HG03442 (cell line): ENCODE results near the gene PXDN.

Experiments
- ATAC-seq: cut with Tn5 transposase; IDR thresholded peaks from one replicate; pipeline ENCODE4 v1.9.1; 2021; ENCODE audit warnings: mild to moderate bottlenecking, moderate library complexity; ENCODE audit not compliant: unreplicated experiment

The PXDN gene

GRCh38 chr2:1756456-1756855 is 12.1 kb upstream of the PXDN start:
- ATAC-seq, result no peak

GRCh38 chr2:1755436-1756191 is 11.3 kb upstream of the PXDN start:
- ATAC-seq, result no peak

- no peak for ATAC-seq
Observed at GRCh38 chr2:1754461-1755170, 10.3 kb upstream of the PXDN start.

GRCh38 chr2:1754046-1754445 is 9.7 kb upstream of the PXDN start:
- ATAC-seq, result no peak

GRCh38 chr2:1752751-1753150 is 8.4 kb upstream of the PXDN start:
- no peak for ATAC-seq

- ATAC-seq, result no peak
Observed at GRCh38 chr2:1751767-1752725, 7.7 kb upstream of the PXDN start.

- ATAC-seq, result peak; percentile 75
Observed at GRCh38 chr2:1750933-1751766, 6.8 kb upstream of the PXDN start.

GRCh38 chr2:1750270-1750932 is 6.1 kb upstream of the PXDN start:
- no peak for ATAC-seq

GRCh38 chr2:1749489-1750119 is 5.3 kb upstream of the PXDN start:
- no peak for ATAC-seq

- ATAC-seq, result no peak
Observed at GRCh38 chr2:1748741-1749488, 4.6 kb upstream of the PXDN start.

- no peak for ATAC-seq
Observed at GRCh38 chr2:1748176-1748740, 3.9 kb upstream of the PXDN start.

- ATAC-seq, result no peak
Observed at GRCh38 chr2:1747065-1747941, 3.0 kb upstream of the PXDN start.

- no peak for ATAC-seq
Observed at GRCh38 chr2:1746174-1747064, 2.1 kb upstream of the PXDN start.

GRCh38 chr2:1745171-1746023 is 1.1 kb upstream of the PXDN start:
- no peak for ATAC-seq

- no peak for ATAC-seq
Observed at GRCh38 chr2:1744151-1744445, 217 bp downstream of the PXDN start.
